ENCODE measurements around the gene CELSR1.

Gene CELSR1

GRCh38 chr22:46360097-46360496 lies 177.3 kb downstream of the CELSR1 start:
- no peak for DNase-seq

- no peak for DNase-seq
These were observed 178.1 kb downstream of the CELSR1 start for GRCh38 chr22:46359362-46359761.

- no peak for DNase-seq
These were observed 178.7 kb downstream of the CELSR1 start for GRCh38 chr22:46358766-46359165.

- no peak for DNase-seq
These were observed 179.5 kb downstream of the CELSR1 start for GRCh38 chr22:46357711-46358520.

- no peak for DNase-seq
These were observed 180.6 kb downstream of the CELSR1 start for GRCh38 chr22:46356496-46357480.

GRCh38 chr22:46355996-46356471 lies 181.4 kb downstream of the CELSR1 start:
- no peak for DNase-seq

- DNase-seq = peak; percentile 82
These were observed 181.9 kb downstream of the CELSR1 start for GRCh38 chr22:46355369-46355995.

GRCh38 chr22:46354993-46355305 lies 182.5 kb downstream of the CELSR1 start:
- no peak for DNase-seq

GRCh38 chr22:46354176-46354992 lies 183.0 kb downstream of the CELSR1 start:
- no peak for DNase-seq

- DNase-seq = no peak
These were observed 183.8 kb downstream of the CELSR1 start for GRCh38 chr22:46353483-46354105.

GRCh38 chr22:46352691-46353386 lies 184.6 kb downstream of the CELSR1 start:
- no peak for DNase-seq

GRCh38 chr22:46352276-46352675 lies 185.1 kb downstream of the CELSR1 start:
- no peak for DNase-seq

- DNase-seq = no peak
These were observed 185.7 kb downstream of the CELSR1 start for GRCh38 chr22:46351767-46352166.

GRCh38 chr22:46351131-46351735 lies 186.2 kb downstream of the CELSR1 start:
- DNase-seq = no peak

- DNase-seq = no peak
These were observed 186.8 kb downstream of the CELSR1 start for GRCh38 chr22:46350646-46351045.

GRCh38 chr22:46350121-46350520 lies 187.3 kb downstream of the CELSR1 start:
- DNase-seq = no peak

GRCh38 chr22:46349681-46350080 lies 187.7 kb downstream of the CELSR1 start:
- DNase-seq = no peak

GRCh38 chr22:46349238-46349637 lies 188.2 kb downstream of the CELSR1 start:
- no peak for DNase-seq

GRCh38 chr22:46348099-46348695 lies 189.2 kb downstream of the CELSR1 start:
- DNase-seq = no peak

- no peak for DNase-seq
These were observed 189.8 kb downstream of the CELSR1 start for GRCh38 chr22:46347646-46348045.
